Adipose tissue (tissue), 3 donors: ENCODE results near the gene PAN3. TPM values are rescaled to one million over a fixed set of nuclear protein-coding genes. Genes with fewer than 3 reads are reported as not detected.
"Not testable (repeated sequence)": the region's sequence is repeated elsewhere in the genome, so short reads cannot be mapped to it uniquely, and the experiment has no call there.

Experiments used
- H3K27ac ChIP-seq: one replicate; pipeline ENCODE4 v1.5.1; 2013; ENCODE audit warnings: low read depth, low read length
- WGBS, 3 donors: extraction: QIAGEN DNeasy Blood & Tissue Kit; methylation state at CpG; one replicate each; pipeline ENCODE4 v1.1.7; 2013; 5-methylcytosine and 5-hydroxymethylcytosine counted together
- polyA plus RNA-seq, 3 donors: library from polyadenylated mRNA; stranded (reverse); fragments of 200-250 nt; gene quantifications; one replicate each; pipeline ENCODE4 v1.2.3, GENCODE V29; 2013
- donor health status: healthy with polysubstance abuse.
- donor health status: Bipolar disorder and iron deficiency.
- donor health status: healthy.

The PAN3 gene, protein sequence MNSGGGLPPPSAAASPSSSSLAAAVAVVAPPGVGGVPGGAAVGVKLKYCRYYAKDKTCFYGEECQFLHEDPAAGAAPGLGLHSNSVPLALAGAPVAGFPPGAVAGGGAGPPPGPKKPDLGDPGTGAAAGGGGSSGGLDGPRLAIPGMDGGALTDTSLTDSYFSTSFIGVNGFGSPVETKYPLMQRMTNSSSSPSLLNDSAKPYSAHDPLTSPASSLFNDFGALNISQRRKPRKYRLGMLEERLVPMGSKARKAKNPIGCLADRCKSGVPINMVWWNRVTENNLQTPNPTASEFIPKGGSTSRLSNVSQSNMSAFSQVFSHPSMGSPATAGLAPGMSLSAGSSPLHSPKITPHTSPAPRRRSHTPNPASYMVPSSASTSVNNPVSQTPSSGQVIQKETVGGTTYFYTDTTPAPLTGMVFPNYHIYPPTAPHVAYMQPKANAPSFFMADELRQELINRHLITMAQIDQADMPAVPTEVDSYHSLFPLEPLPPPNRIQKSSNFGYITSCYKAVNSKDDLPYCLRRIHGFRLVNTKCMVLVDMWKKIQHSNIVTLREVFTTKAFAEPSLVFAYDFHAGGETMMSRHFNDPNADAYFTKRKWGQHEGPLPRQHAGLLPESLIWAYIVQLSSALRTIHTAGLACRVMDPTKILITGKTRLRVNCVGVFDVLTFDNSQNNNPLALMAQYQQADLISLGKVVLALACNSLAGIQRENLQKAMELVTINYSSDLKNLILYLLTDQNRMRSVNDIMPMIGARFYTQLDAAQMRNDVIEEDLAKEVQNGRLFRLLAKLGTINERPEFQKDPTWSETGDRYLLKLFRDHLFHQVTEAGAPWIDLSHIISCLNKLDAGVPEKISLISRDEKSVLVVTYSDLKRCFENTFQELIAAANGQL
- polyA plus RNA-seq, result 10 to 100 TPM in 1 of 3 donors, 1 to 10 TPM in 2; 5.9 to 13.4 (median 9.0) TPM

GRCh38 chr13:28138012-28138755 lies at the start of gene PAN3:
TSS of gene PAN3 (plus strand) at chr13:28138545. CDS start at chr13:28138658, 113 bp downstream.
- WGBS, 3 donors, result 0 to 1% (median 0%) methylated on average over 38 to 84 of the region's 84 CpGs

GRCh38 chr13:28089065-28089464 lies 49.3 kb upstream of the PAN3 start:
- WGBS, 3 donors, result 20 to 51% (median 34%) methylated on average over 1 of the region's 1 CpG

More at GRCh38 chr13:28138012-28138755, at the start of gene PAN3:
- peak within 1 kb of the TSS; percentile 88 for H3K27ac ChIP-seq

GRCh38 chr13:28092431-28092830 lies 45.9 kb upstream of the PAN3 start:
- WGBS, 3 donors, result 57 to 63% (median 60%) methylated on average over 2 of the region's 2 CpGs

More at GRCh38 chr13:28089065-28089464, 49.3 kb upstream of the PAN3 start:
- no peak overlapping the region for H3K27ac ChIP-seq

GRCh38 chr13:28093881-28094280 lies 44.5 kb upstream of the PAN3 start:
- WGBS, 3 donors, result 23 to 48% (median 27%) methylated on average over 5 of the region's 5 CpGs
- H3K27ac ChIP-seq, result no peak overlapping the region

More at GRCh38 chr13:28092431-28092830, 45.9 kb upstream of the PAN3 start:
- no peak overlapping the region for H3K27ac ChIP-seq

DNA sequence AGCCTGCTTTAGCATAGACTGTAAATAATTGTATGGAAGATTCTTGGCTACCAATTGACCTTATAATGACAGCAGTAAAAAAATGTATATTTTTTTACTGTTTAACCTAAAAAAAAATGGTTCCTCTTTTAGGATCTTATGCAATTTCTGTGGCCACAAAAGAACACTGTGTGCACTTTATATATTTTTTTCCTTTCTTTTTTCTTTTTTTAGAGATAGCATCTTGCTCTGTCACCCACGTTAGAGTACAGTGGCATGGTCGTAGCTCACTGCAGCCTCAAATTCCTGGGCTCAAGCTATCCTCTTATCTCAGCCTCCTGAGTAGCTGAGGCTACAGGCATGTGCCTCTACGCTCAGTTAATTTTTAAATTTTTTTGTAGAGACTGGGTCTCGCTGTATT lies 44.0 kb upstream of the PAN3 start:
- no peak overlapping the region for H3K27ac ChIP-seq
- 48 to 79% (median 51%) methylated on average over 4 of the region's 4 CpGs for WGBS, 3 donors

GRCh38 chr13:28097503-28097902 lies 40.8 kb upstream of the PAN3 start:
- no peak overlapping the region for H3K27ac ChIP-seq
- WGBS, 3 donors, result 33 to 49% (median 46%) methylated on average over 3 of the region's 3 CpGs

GRCh38 chr13:28099396-28100149 lies 38.8 kb upstream of the PAN3 start:
- WGBS, 3 donors, result 8 to 19% (median 12%) methylated on average over 35 of the region's 35 CpGs
- no peak overlapping the region for H3K27ac ChIP-seq

GRCh38 chr13:28100150-28101121 lies 37.9 kb upstream of the PAN3 start, which contains the start of gene FLT3:
TSS of gene FLT3 (minus strand) at chr13:28100576. CDS start at chr13:28100510, 66 bp downstream.
- H3K27ac ChIP-seq, result no peak within 1 kb of the TSS

DNA sequence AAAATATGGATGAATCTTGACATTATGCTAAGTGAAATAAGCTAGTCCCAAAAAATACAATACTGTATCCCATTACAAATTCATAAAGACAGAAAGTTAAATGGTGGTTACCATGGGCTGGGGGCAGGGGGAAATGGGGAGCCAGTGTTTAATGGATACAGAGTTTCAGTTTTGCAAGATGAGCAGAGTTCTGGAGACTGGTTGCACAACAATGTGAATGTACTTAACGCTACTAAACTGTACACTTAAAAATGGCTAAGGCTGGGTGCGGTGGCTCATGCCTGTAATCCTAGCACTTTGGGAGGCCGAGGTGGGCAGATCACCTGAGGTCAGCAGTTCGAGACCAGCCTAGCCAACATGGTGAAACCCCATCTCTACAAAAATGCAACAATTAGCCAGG lies 36.5 kb upstream of the PAN3 start:
- not testable (repeated sequence) for H3K27ac ChIP-seq
- 54 to 97% (median 69%) methylated on average over 4 of the region's 4 CpGs for WGBS, 3 donors

More at GRCh38 chr13:28100150-28101121, 37.9 kb upstream of the PAN3 start, which contains the start of gene FLT3:
- WGBS, 3 donors, result 1 to 2% (median 1%) methylated on average over 61 to 106 of the region's 106 CpGs

DNA sequence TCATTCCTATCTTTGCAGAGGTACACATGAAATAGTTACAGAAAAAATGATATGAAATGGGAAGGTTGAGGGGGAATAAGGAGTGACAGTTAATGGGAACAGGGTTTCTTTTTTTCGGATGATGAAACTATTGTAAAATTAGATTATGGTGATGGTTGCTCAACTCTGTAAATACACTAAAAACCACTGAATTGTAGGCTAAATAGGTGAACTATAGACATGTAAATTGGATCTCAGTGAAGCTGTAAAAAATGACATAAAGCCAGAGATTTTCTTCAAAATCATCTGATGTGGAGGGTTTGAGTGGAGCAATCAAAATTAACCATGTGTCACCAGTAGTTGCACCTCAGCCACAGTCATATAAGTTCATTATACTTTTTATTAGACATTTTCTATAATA lies 31.4 kb upstream of the PAN3 start:
- 52 to 65% (median 54%) methylated on average over 1 of the region's 1 CpG for WGBS, 3 donors
- H3K27ac ChIP-seq, result no peak overlapping the region

DNA sequence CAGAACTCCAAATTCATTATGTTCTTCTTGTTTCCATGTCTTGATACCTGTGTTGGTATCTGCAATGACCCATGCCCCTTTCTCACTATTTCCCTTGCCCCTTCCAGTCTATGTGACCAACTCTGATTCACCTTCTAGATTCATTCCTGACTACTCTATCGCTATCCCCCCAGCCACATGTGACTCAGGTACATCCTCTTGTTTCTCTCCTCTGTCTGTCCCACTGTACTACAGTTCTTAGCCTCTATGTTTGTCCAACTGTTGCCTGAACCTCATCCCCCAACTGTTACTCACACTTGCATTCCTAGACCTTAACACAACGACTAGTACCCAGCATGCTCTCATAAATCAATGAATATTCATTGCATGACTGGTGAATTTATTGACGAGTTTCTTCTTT lies 27.9 kb upstream of the PAN3 start:
- 66 to 85% (median 82%) methylated on average over 3 of the region's 3 CpGs for WGBS, 3 donors

DNA sequence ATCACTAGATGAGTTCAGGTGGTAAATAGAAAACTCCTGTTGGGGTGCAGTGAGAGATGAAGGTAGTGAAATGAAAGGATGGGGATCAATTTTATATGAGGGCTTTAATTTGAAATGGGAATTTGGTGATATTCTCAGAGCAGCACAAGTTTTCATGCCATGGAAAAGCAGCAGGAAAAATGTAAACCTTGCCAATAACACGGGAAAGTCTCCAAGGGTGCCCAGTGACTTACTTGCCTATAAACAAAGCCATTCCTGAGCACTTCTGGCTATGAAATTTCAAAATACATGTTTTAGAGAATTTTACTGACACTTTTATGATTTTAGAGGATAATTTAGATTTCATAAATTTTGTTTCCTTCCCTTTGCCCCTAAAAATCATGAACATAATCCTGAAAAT lies 21.6 kb upstream of the PAN3 start:
- WGBS, 3 donors, result 56 to 78% (median 70%) methylated on average over 1 of the region's 1 CpG

More for the DNA sequence above, 27.9 kb upstream of the PAN3 start:
- no peak overlapping the region for H3K27ac ChIP-seq

GRCh38 chr13:28117689-28118377 lies 20.5 kb upstream of the PAN3 start:
- WGBS, 3 donors, result 61 to 69% (median 69%) methylated on average over 9 of the region's 9 CpGs
- no peak overlapping the region for H3K27ac ChIP-seq

More for the DNA sequence above, 21.6 kb upstream of the PAN3 start:
- no peak overlapping the region for H3K27ac ChIP-seq

- no peak overlapping the region for H3K27ac ChIP-seq
These were observed 18.0 kb upstream of the PAN3 start for GRCh38 chr13:28120317-28120716.

DNA sequence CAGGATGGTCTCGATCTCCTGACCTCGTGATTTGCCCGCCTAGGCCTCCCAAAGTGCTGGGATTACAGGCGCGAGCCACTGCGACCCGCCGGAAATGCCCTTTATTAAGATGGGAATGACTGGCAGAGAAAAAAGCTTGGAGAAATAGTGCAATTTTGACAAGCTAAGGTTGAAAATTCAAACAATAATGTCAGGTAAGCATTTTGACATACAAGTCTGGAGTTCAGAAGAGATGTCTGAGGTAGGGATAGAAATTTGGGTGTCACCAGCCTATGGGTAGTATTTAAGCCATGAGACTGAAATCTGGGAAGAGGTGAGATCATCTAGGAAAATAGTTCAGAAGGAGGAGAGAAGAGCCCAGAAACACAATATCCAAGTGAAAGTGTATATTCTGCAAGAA lies 17.1 kb upstream of the PAN3 start:
- WGBS, 3 donors, result 96 to 98% (median 97%) methylated on average over 8 of the region's 8 CpGs
- no peak overlapping the region for H3K27ac ChIP-seq

DNA sequence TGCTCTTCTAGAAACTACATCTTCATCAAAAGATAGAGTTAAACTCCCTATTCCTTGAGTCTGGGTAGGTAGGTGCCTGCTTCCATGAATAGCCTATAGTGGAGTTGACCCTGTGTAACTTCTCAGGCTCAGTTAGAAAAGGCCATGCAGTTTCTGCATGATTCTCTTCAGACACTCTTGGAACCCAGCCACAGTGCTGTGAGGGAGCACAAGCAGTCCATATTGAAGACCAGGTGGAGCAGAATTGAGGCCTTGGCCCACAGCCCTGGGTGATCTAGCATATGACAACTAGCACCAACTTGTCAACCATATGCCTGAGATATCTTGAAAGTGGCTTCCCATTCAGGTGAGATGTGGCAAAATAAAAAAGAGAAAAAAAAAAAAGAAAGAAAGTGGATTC lies 10.3 kb upstream of the PAN3 start:
- no peak overlapping the region for H3K27ac ChIP-seq
